GM23338 (cell line): ENCODE data around the gene PCDHGB3. TPM values are rescaled to one million over a fixed set of nuclear protein-coding genes. Genes with fewer than 3 reads are reported as not detected.

ENCODE experiments used
- ATAC-seq: fragments of 200-7000 bp; cut with Tn5 transposase; 3 replicates; pipeline ENCODE4 v1.9.1; 2020
- DNase-seq: peaks from one replicate; pipeline ENCODE4 v3.0.0-alpha.2; 2015; ENCODE audit warnings: low spot score
- H2AFZ ChIP-seq: fragments of 200-600 bp; sonication (generic); 2 replicates; pipeline ENCODE4 v1.8.0; 2016; ENCODE audit warnings: antibody characterized with exemption, mild to moderate bottlenecking, moderate library complexity
- H3F3A ChIP-seq: fragments of 200-600 bp; sonication (generic); replicated peaks from 2 replicates; pipeline ENCODE4 v1.8.0; 2017; ENCODE audit warnings: antibody characterized with exemption, mixed run types, low read depth
- H3K27ac ChIP-seq: fragments of 200-600 bp; sonication (generic); 2 replicates; pipeline ENCODE4 v1.6.1; 2016; ENCODE audit warnings: low read depth
- H3K27me3 ChIP-seq: fragments of 200-600 bp; sonication (generic); 2 replicates; pipeline ENCODE4 v1.8.0; 2016; ENCODE audit warnings: mild to moderate bottlenecking, mixed run types, moderate library complexity; ENCODE audit not compliant: insufficient read depth
- H3K36me3 ChIP-seq: fragments of 200-600 bp; sonication (generic); 2 replicates; pipeline ENCODE4 v1.8.0; 2016; ENCODE audit warnings: mild to moderate bottlenecking; ENCODE audit not compliant: insufficient read depth
- H3K4me1 ChIP-seq: fragments of 200-600 bp; sonication (generic); 2 replicates; pipeline ENCODE4 v1.8.0; 2016; ENCODE audit warnings: mild to moderate bottlenecking, moderate library complexity; ENCODE audit not compliant: insufficient read depth
- H3K4me2 ChIP-seq: fragments of 200-600 bp; sonication (generic); 2 replicates; pipeline ENCODE4 v1.7.1; 2017; ENCODE audit warnings: mixed run types
- H3K4me3 ChIP-seq: fragments of 200-600 bp; sonication (generic); 2 replicates; pipeline ENCODE4 v1.6.1; 2016; ENCODE audit warnings: mixed run types
- H3K79me2 ChIP-seq: fragments of 200-600 bp; sonication (generic); replicated peaks from 2 replicates; pipeline ENCODE4 v1.8.0; 2017; ENCODE audit warnings: mild to moderate bottlenecking; ENCODE audit not compliant: insufficient read depth
- H3K9me2 ChIP-seq: fragments of 200-600 bp; sonication (generic); 2 replicates; pipeline ENCODE4 v1.8.0; 2017; ENCODE audit not compliant: insufficient read depth
- H4K20me1 ChIP-seq: fragments of 200-600 bp; sonication (generic); replicated peaks from 2 replicates; pipeline ENCODE4 v1.8.0; 2017; ENCODE audit warnings: mild to moderate bottlenecking; ENCODE audit not compliant: insufficient read depth
- H3K27ac Mint-ChIP-seq: 2 replicates; pipeline ENCODE4 v1.8.0; 2020; ENCODE audit warnings: inconsistent platforms, mild to moderate bottlenecking, moderate library complexity, mixed read lengths
- H3K27me3 Mint-ChIP-seq: 3 replicates; pipeline ENCODE4 v1.8.0; 2022; ENCODE audit warnings: low read depth, mild to moderate bottlenecking, moderate library complexity, mixed read lengths, inconsistent platforms; ENCODE audit not compliant: insufficient read depth, poor library complexity
- H3K36me3 Mint-ChIP-seq: 3 replicates; pipeline ENCODE4 v1.8.0; 2021; ENCODE audit warnings: low read depth, mild to moderate bottlenecking, inconsistent platforms, moderate library complexity, mixed read lengths
- H3K4me1 Mint-ChIP-seq: 3 replicates; pipeline ENCODE4 v1.8.0; 2020; ENCODE audit warnings: mild to moderate bottlenecking, inconsistent platforms, mixed read lengths
- H3K4me3 Mint-ChIP-seq: 3 replicates; pipeline ENCODE4 v1.8.0; 2021; ENCODE audit warnings: moderate library complexity, mild to moderate bottlenecking, inconsistent platforms, mixed read lengths
- H3K9me3 Mint-ChIP-seq: 3 replicates; pipeline ENCODE4 v1.8.0; 2020; ENCODE audit warnings: moderate library complexity, mild to moderate bottlenecking, inconsistent platforms, mixed read lengths
- ZNF331 ChIP-seq: fragments of 250-450 bp; sonication (Bioruptor Pico); IDR thresholded peaks from 2 replicates; pipeline ENCODE4 v1.5.0; 2020; ENCODE audit warnings: low read depth, mild to moderate bottlenecking, moderate library complexity
- polyA plus RNA-seq: library from polyadenylated mRNA; unstranded; fragments of >200 nt; fragmentation: Nextera tagmentation; extraction: Ambion mirVana; gene quantifications from 2 replicates; pipeline ENCODE4 v1.2.1, GENCODE V29; 2016
- total RNA-seq: library from RNA; depleted of rRNA; stranded (reverse); fragments of >200 nt; shearing (Covaris generic); gene quantifications from 2 replicates; pipeline ENCODE4 v1.2.3, GENCODE V29; 2014
- TF ChIP-seq, protein P1 (sequence below): fragments of 250-450 bp; sonication (Bioruptor Pico); IDR thresholded peaks from 2 replicates; pipeline ENCODE4 v1.5.0; 2020; ENCODE audit warnings: mild to moderate bottlenecking, moderate library complexity

PCDHGB3 gene
- total and polyA plus RNA-seq, 2 experiments from 2014 or later = 0.24 to 5.8 TPM

- TF ChIP-seq, protein P1, sequence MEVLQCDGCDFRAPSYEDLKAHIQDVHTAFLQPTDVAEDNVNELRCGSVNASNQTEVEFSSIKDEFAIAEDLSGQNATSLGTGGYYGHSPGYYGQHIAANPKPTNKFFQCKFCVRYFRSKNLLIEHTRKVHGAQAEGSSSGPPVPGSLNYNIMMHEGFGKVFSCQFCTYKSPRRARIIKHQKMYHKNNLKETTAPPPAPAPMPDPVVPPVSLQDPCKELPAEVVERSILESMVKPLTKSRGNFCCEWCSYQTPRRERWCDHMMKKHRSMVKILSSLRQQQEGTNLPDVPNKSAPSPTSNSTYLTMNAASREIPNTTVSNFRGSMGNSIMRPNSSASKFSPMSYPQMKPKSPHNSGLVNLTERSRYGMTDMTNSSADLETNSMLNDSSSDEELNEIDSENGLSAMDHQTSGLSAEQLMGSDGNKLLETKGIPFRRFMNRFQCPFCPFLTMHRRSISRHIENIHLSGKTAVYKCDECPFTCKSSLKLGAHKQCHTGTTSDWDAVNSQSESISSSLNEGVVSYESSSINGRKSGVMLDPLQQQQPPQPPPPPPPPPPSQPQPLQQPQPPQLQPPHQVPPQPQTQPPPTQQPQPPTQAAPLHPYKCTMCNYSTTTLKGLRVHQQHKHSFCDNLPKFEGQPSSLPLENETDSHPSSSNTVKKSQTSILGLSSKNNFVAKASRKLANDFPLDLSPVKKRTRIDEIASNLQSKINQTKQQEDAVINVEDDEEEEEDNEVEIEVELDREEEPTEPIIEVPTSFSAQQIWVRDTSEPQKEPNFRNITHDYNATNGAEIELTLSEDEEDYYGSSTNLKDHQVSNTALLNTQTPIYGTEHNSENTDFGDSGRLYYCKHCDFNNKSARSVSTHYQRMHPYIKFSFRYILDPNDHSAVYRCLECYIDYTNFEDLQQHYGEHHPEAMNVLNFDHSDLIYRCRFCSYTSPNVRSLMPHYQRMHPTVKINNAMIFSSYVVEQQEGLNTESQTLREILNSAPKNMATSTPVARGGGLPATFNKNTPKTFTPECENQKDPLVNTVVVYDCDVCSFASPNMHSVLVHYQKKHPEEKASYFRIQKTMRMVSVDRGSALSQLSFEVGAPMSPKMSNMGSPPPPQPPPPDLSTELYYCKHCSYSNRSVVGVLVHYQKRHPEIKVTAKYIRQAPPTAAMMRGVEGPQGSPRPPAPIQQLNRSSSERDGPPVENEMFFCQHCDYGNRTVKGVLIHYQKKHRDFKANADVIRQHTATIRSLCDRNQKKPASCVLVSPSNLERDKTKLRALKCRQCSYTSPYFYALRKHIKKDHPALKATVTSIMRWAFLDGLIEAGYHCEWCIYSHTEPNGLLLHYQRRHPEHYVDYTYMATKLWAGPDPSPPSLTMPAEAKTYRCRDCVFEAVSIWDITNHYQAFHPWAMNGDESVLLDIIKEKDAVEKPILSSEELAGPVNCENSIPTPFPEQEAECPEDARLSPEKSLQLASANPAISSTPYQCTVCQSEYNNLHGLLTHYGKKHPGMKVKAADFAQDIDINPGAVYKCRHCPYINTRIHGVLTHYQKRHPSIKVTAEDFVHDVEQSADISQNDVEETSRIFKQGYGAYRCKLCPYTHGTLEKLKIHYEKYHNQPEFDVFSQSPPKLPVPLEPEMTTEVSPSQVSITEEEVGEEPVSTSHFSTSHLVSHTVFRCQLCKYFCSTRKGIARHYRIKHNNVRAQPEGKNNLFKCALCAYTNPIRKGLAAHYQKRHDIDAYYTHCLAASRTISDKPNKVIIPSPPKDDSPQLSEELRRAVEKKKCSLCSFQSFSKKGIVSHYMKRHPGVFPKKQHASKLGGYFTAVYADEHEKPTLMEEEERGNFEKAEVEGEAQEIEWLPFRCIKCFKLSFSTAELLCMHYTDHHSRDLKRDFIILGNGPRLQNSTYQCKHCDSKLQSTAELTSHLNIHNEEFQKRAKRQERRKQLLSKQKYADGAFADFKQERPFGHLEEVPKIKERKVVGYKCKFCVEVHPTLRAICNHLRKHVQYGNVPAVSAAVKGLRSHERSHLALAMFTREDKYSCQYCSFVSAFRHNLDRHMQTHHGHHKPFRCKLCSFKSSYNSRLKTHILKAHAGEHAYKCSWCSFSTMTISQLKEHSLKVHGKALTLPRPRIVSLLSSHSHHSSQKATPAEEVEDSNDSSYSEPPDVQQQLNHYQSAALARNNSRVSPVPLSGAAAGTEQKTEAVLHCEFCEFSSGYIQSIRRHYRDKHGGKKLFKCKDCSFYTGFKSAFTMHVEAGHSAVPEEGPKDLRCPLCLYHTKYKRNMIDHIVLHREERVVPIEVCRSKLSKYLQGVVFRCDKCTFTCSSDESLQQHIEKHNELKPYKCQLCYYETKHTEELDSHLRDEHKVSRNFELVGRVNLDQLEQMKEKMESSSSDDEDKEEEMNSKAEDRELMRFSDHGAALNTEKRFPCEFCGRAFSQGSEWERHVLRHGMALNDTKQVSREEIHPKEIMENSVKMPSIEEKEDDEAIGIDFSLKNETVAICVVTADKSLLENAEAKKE (CRISPR knock-in tag) = no peak
Measured at GRCh38 chr5:141409598-141410306, 39.7 kb downstream of the PCDHGB3 start (continued).

GRCh38 chr5:141411575-141411974, 41.5 kb downstream of the PCDHGB3 start:
- DNase-seq (no peak), ATAC-seq (no peak)
- Mint-ChIP-seq H3K4me1 (peaks cover 14% of the 10 kb centered on the region), H3K9me3 (peaks cover 38% of the 10 kb centered on the region), H3K27me3 (peaks cover 18% of the 10 kb centered on the region), H3K27ac (no peak overlapping the region), H3K36me3 (peaks cover 43% of the 10 kb centered on the region), H3K4me3 (no peak overlapping the region)
- H3K27me3 ChIP-seq = peaks cover 8% of the 10 kb centered on the region
- H3K4me1 ChIP-seq = peaks cover 5% of the 10 kb centered on the region
- H3F3A ChIP-seq = no peaks in the 10 kb centered on the region
- H3K27ac ChIP-seq = no peak overlapping the region
- H4K20me1 ChIP-seq = peaks cover 7% of the 10 kb centered on the region; the same call in 1 of the 2 replicates
- H3K4me2 ChIP-seq = no peak overlapping the region
- H2AFZ ChIP-seq = no peak overlapping the region
- 0 out of 2 replicates have a peak, but pooled peaks cover 4% of the 10 kb centered on the region for H3K79me2 ChIP-seq
- H3K9me2 ChIP-seq = no peaks in the 10 kb centered on the region
- H3K4me3 ChIP-seq = no peak overlapping the region
- H3K36me3 ChIP-seq = no peaks in the 10 kb centered on the region
- TF ChIP-seq ZNF331 (CRISPR knock-in tag) = no peak
- TF ChIP-seq, protein P1 (CRISPR knock-in tag) = no peak
